Left ventricle myocardium superior (tissue), 1 donor: ENCODE results near the gene KRTAP4-12. TPM values are rescaled to one million over a fixed set of nuclear protein-coding genes. Genes with fewer than 3 reads are reported as not detected.
"Not testable (repeated sequence)": the region's sequence is repeated elsewhere in the genome, so short reads cannot be mapped to it uniquely, and the experiment has no call there.

Source experiments
- ATAC-seq: fragments of 200-7000 bp; cut with Tn5 transposase; one replicate; pipeline ENCODE4 v1.9.1; 2020; ENCODE audit warnings: mild to moderate bottlenecking, moderate library complexity
- DNase-seq: peaks from one replicate; pipeline ENCODE4 v3.0.0-alpha.2; 2020
- intact Hi-C: fragments of 100-400 bp; cut with micrococcal nuclease; formaldehyde crosslinking; loops from one replicate; pipeline ENCODE4 v1.11.0; 2022
- total RNA-seq: library from RNA; stranded (reverse); fragmentation: NEBNext Ultra II Directional; extraction: Animal tissue kit (Norgen Biotek cat#: 25700); gene quantifications from one replicate; pipeline ENCODE4 v1.2.1, GENCODE V29; 2021
- donor health status: DM: no; HTN: yes; CAD: no; lungs with severe emphysema.

KRTAP4-12 gene
- total RNA-seq, 1 donor from 2014 or later = not detected

GRCh38 chr17:41099682-41100480 lies 24.1 kb downstream of the KRTAP4-12 start:
- DNase-seq, ATAC-seq: not testable (repeated sequence)

GRCh38 chr17:41098481-41098880 lies 25.5 kb downstream of the KRTAP4-12 start:
- no peak for DNase-seq
- intact Hi-C loops = no loop called here
- ATAC-seq = no peak

More at GRCh38 chr17:41099682-41100480, 24.1 kb downstream of the KRTAP4-12 start:
- intact Hi-C loops = not testable (repeated sequence)

DNA sequence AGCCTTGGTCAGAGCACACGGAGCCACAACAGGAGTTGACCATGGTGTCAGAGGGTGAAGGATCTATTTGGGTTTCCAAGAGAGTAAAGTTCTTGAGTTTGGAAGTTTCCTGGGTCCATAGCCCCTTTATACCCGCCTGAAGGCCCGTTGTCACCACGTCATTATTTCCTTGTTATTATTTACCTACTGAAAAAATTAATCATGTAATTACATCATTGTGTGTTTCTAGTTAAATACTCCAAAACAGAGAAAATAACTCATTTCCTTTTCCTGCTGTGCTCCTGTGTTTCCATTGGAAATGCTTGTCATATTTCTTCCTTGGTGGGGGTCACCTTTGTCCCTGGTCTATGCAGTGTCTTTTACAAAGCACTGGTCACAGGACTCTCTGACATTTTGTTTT lies 25.9 kb downstream of the KRTAP4-12 start, which contains the start of gene KRTAP4-8:
Gene KRTAP4-8, minus strand, starts transcription at position 101 of the 400 bp plus-strand sequence. Its CDS starts 58 bp downstream, at position 43.
- DNase-seq = no peak
- ATAC-seq = no peak
- intact Hi-C loops = no loop called here

DNA sequence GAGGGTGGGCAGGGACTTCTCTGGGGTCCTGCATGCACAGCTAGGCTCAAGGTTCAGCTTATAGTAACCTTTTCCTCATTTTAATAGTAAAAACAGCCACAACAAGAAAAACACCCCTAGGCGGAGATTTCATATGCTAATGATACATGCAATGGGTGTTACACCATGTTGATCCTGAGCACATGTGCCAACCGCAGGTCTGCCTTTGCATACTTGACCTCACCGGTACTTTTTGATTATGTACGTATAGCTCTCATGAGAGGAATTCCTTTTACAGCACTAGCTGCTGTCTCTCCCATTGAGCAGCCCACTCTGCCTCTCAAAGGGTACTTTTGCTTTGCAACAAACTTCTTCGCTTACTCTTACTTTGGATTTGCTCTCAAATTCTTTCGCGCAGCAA lies 27.9 kb downstream of the KRTAP4-12 start:
- no peak for DNase-seq
- intact Hi-C loops = no loop called here
- no peak for ATAC-seq

- intact Hi-C loops, ATAC-seq, DNase-seq: not testable (repeated sequence)
These were observed 35.1 kb downstream of the KRTAP4-12 start for GRCh38 chr17:41088760-41089352.

- DNase-seq, ATAC-seq, intact Hi-C loops: not testable (repeated sequence)
These were observed 39.7 kb downstream of the KRTAP4-12 start, which contains the start of gene KRTAP4-7 for GRCh38 chr17:41084100-41084856. Gene KRTAP4-7, plus strand, starts transcription at chr17:41084150. Its CDS starts 57 bp downstream, at chr17:41084207.

- ATAC-seq, intact Hi-C loops, DNase-seq: not testable (repeated sequence)
These were observed 40.6 kb downstream of the KRTAP4-12 start for GRCh38 chr17:41083427-41083826.

DNA sequence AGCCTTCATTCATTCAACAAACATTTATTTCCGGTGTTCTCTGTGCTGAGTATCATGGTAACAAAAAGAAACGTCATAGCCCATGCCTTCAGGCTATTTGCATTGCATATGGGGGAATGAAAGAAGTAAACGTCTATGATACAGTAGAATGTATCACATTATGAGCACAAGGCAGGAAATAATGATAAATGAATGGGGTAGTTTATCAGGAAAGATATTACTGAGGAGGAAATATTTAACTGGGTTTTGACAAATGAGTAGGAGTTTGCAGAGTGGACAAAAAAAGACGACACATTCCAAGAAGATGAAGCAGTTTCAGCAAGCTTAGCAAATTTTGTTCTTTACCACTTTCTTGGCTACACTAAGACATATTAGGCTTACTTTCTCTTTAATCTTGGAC lies 41.4 kb downstream of the KRTAP4-12 start:
- no peak for ATAC-seq
- DNase-seq = no peak
- intact Hi-C loops = no loop called here

GRCh38 chr17:41076788-41077187 lies 47.2 kb downstream of the KRTAP4-12 start:
- ATAC-seq (no peak), DNase-seq (no peak)
- intact Hi-C loops = no loop called here

GRCh38 chr17:41073676-41074075 lies 50.3 kb downstream of the KRTAP4-12 start:
- ATAC-seq = no peak
- intact Hi-C loops = no loop called here
- no peak for DNase-seq

Other genes starting within 250 kb of the KRTAP4-12 start
- gene KRT20, start 238.9 kb downstream of the KRTAP4-12 start, total RNA-seq = not detected
- gene KRT23, start 186.5 kb downstream of the KRTAP4-12 start, total RNA-seq = not detected
- not detected for gene KRT39, start 157.2 kb downstream of the KRTAP4-12 start, total RNA-seq
- gene KRT40, start 139.9 kb downstream of the KRTAP4-12 start, total RNA-seq = not detected
- gene KRTAP3-3, start 130.0 kb downstream of the KRTAP4-12 start, total RNA-seq = not detected
- not detected for gene KRTAP3-2, start 124.3 kb downstream of the KRTAP4-12 start, total RNA-seq
- gene KRTAP3-1, start 115.1 kb downstream of the KRTAP4-12 start, total RNA-seq = not detected
- not detected for gene KRTAP1-5, start 97.0 kb downstream of the KRTAP4-12 start, total RNA-seq
- gene KRTAP1-4, start 94.0 kb downstream of the KRTAP4-12 start, total RNA-seq = not detected
- not detected for gene KRTAP1-3, start 89.3 kb downstream of the KRTAP4-12 start, total RNA-seq
- not detected for gene KRTAP1-1, start 82.7 kb downstream of the KRTAP4-12 start, total RNA-seq
- not detected for gene KRTAP2-1, start 76.9 kb downstream of the KRTAP4-12 start, total RNA-seq
- gene KRTAP2-2, start 69.0 kb downstream of the KRTAP4-12 start, total RNA-seq = not detected
- gene KRTAP2-3, start 64.1 kb downstream of the KRTAP4-12 start, total RNA-seq = not detected
- gene KRTAP2-4, start 58.3 kb downstream of the KRTAP4-12 start, total RNA-seq = not detected
- gene KRTAP4-7, start 40.0 kb downstream of the KRTAP4-12 start, total RNA-seq = not detected
- gene KRTAP4-8, start 26.0 kb downstream of the KRTAP4-12 start, total RNA-seq = not detected
- not detected for gene KRTAP4-16, start 22.0 kb downstream of the KRTAP4-12 start, total RNA-seq
- not detected for gene KRTAP4-9, start 18.8 kb downstream of the KRTAP4-12 start, total RNA-seq
- gene KRTAP4-11, start 5.8 kb downstream of the KRTAP4-12 start, total RNA-seq = not detected
- gene KRTAP4-6, start 16.4 kb upstream of the KRTAP4-12 start, total RNA-seq = not detected
- gene KRTAP4-5, start 25.6 kb upstream of the KRTAP4-12 start, total RNA-seq = not detected
- not detected for gene KRTAP4-4, start 36.6 kb upstream of the KRTAP4-12 start, total RNA-seq
- gene KRTAP4-3, start 44.0 kb upstream of the KRTAP4-12 start, total RNA-seq = not detected
- gene KRTAP4-2, start 54.0 kb upstream of the KRTAP4-12 start, total RNA-seq = not detected
- not detected for gene KRTAP4-1, start 60.7 kb upstream of the KRTAP4-12 start, total RNA-seq
- not detected for gene KRTAP9-1, start 65.7 kb upstream of the KRTAP4-12 start, total RNA-seq
- not detected for gene KRTAP9-2, start 102.5 kb upstream of the KRTAP4-12 start, total RNA-seq
- not detected for gene KRTAP9-3, start 108.3 kb upstream of the KRTAP4-12 start, total RNA-seq
- gene KRTAP9-8, start 113.8 kb upstream of the KRTAP4-12 start, total RNA-seq = not detected
- gene KRTAP9-4, start 125.5 kb upstream of the KRTAP4-12 start, total RNA-seq = not detected
- gene KRTAP9-9, start 131.2 kb upstream of the KRTAP4-12 start, total RNA-seq = not detected
- not detected for gene KRTAP9-6, start 141.2 kb upstream of the KRTAP4-12 start, total RNA-seq
- not detected for gene KRTAP9-7, start 151.5 kb upstream of the KRTAP4-12 start, total RNA-seq
- gene KRTAP29-1, start 178.7 kb upstream of the KRTAP4-12 start, total RNA-seq = not detected
- not detected for gene KRTAP16-1, start 185.1 kb upstream of the KRTAP4-12 start, total RNA-seq
- gene KRTAP17-1, start 191.5 kb upstream of the KRTAP4-12 start, total RNA-seq = not detected
- gene KRT33A, start 226.6 kb upstream of the KRTAP4-12 start, total RNA-seq = not detected
- not detected for gene KRT33B, start 245.6 kb upstream of the KRTAP4-12 start, total RNA-seq